Measurements from ENCODE around the gene WFDC6.
"Not testable (repeated sequence)": the region's sequence is repeated elsewhere in the genome, so short reads cannot be mapped to it uniquely, and the experiment has no call there.

The WFDC6 gene

DNA sequence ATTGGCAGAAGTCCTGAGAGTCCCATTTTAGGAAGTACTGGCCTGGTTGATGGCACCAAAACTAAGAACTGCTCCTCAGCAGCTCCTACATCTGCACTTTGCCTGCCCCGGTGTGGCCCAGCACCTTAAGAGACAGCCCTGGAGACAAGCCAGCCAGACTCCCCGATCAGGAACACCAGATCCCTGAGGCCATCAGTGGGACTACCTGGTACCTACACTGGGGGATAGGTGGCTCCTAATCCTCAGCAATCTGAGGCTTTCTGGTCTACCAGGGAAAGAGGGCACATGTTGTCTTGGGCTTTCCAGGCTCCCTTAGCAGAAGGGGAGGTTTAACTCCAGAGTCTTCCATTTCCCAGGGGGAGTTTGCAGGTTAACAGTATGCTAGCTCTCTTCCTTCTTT, at the start of gene WFDC6:
TSS of gene WFDC6 (minus strand) at position 101 of the 400 bp plus-strand sequence. CDS start at position 26, 75 bp downstream.
- no peak for DNase-seq (ENCODE audit: low read depth)

DNA sequence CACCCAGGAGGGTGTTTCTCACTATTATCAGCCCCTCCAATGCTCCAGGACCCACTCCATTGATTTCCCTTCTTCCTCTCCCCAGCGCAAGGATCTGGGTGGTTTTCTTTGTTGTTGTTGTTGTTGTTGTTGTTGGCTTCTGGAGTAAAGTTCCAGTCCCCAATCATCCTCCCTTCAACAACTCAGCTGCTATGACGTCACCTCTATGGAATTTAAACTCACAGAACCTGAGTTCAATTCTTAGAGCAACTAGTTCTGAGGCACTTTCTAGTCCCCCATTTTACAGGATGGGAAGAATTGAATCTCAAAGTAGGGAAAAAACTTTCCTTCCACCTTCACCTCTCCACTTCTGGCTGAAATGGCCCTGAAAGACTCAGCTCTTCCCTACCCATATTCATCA, 49.5 kb upstream of the WFDC6 start:
- DNase-seq (ENCODE audit: low read depth), result no peak

DNA sequence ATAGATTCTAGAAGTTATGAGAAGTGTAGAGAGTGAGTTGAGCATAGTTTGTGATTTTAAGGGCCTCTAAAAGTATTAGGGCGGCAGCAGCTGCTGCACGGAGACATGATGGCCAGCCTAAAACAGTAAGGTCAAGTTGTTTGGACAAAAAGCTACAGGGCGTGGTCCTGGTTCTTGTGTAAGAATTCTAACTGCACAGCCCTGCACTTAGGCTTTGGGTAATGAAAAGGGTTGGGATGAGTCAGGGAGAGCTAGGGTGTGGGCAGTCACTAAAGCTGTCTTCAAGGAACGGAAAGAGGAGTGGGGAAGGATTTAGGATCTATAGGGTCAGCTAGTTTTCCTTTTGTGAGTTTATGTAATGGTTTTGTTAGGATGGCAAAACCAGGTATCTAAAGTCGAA, 46.7 kb upstream of the WFDC6 start:
- not testable (repeated sequence) for DNase-seq (ENCODE audit: low read depth)

- not testable (repeated sequence) for DNase-seq (ENCODE audit: low read depth)
Observed at GRCh38 chr20:45584294-45584693, 45.0 kb upstream of the WFDC6 start.

DNA sequence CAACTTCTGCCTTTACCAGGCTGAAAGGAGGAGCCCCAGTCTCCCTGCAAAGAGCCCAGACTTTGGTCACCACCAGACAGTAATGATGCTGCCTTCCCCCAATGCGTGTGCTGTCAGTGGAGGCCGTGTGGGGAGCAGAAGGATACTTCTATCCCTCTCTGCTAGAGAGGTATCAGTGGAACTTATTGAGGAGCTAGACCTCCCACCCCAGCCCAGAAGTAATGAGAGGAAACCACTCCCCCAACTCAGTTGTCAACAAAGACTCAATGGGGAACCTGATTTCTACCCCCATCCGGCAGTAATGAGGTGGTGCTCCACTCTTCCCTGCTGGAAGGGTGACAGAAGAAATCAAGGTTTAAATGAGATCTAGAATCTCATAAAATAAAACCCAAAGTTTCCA, 44.2 kb upstream of the WFDC6 start:
- DNase-seq (ENCODE audit: low read depth), result no peak

- no peak for DNase-seq (ENCODE audit: low read depth)
Observed at GRCh38 chr20:45581702-45582101, 42.4 kb upstream of the WFDC6 start.

DNA sequence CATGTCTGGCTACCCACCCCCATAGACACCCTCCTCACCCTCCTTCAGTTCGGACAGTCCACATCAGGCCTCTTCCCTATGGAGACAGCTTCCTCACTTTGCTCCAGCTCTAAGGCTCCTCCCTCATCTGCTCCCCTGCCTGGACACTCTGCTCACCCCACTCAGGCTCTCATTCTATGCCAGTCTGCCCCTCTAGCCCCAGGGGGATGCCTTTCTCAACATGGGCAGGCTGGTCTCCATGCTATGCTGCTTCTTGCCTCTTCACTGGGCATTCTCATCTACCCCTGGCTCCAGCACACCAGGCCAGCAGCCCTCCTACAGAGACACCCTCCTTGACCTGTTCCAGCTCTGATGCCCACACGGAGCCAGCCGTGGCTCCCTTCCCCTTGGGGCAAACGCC, 39.9 kb upstream of the WFDC6 start, which contains the start of gene WFDC8:
TSS of gene WFDC8 (minus strand) at position 101 of the 400 bp plus-strand sequence. CDS start at position 64, 37 bp downstream.
- no peak for DNase-seq (ENCODE audit: low read depth)

DNA sequence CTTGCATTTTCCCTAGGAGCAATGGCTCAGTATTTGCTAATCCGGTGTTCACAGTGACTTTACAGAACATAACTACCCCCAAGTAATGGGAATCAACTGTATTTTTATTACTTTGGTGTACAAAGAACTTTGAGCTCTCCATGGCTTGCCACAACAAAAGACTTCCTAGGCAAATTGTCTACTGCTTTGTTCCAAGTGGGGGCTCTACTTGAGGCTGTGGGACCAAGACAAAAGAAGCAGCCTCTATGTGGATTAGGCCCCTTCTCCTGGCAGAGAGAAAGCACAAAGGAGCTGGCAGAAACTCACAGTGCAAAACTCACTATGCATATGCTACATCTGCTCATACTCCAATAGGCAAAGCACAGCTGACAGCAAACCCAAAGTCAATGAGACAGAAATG, 38.9 kb upstream of the WFDC6 start:
- DNase-seq (ENCODE audit: low read depth), result no peak

DNA sequence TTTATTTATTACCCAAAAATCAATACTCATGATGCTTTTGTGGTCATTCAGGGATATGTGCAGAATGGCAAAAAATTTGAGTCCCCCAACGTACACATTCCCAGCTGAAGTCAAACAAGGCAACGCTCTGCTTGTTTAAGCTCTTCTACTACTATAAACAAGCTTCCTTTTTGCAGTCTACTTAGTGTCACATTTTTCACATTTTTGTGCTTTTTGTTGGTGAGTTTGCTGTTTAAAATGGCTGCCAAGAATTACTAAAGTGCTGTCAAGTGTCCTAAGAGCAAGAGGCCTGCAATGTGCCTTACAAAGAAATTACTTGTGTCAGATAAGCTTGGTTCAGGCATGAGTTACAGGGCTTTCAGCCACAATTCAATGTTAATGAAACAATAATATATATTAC, 37.7 kb upstream of the WFDC6 start:
- no peak for DNase-seq (ENCODE audit: low read depth)

GRCh38 chr20:45575931-45576330, 36.6 kb upstream of the WFDC6 start:
- no peak for DNase-seq (ENCODE audit: low read depth)

GRCh38 chr20:45569650-45570049, 30.4 kb upstream of the WFDC6 start:
- not testable (repeated sequence) for DNase-seq (ENCODE audit: low read depth)

DNA sequence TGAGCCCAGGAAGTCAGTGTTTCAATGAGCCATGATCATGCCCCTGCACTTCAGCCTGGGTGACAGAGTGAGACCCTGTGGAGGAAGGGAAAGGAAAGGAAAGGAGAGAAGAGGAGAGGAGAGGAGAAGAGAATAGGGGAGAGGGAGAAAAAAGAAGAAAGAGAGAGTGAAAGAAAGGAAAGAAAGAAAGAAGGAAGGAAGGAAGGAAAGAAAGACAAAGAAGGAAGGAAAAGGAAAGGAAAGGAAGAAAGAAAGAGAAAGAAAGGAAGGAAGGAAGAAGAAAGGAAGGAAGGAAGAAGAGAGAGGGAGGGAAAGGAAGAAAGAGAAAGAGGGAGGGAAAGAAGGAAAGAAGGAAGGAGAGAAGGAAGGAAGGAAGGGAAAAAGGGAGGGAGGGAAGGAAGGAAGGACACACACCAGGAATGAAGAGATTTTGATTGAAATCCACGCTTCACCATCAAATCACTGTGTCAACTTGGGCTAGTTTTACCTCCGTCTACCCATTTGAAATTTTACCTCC, 25.5 kb upstream of the WFDC6 start:
- DNase-seq (ENCODE audit: low read depth), result no peak

DNA sequence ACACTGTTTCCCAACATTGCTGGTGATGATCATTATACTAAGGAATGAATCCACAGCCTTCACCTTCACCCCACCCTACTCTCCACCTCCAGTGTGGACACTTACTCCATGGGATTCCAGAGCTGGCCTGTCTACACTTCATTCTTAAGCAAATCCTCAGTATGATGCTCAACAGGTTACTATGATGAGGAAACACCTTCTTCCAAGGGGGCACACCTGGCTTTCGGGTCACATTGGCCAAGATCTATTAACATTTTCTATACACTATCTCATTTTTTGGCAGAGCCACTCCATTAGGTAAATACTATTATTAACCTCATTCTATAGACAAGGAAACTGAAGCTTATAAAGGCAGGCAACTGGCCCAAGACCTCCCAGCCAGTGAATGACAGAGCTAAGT, 15.9 kb upstream of the WFDC6 start:
- DNase-seq (ENCODE audit: low read depth), result no peak

DNA sequence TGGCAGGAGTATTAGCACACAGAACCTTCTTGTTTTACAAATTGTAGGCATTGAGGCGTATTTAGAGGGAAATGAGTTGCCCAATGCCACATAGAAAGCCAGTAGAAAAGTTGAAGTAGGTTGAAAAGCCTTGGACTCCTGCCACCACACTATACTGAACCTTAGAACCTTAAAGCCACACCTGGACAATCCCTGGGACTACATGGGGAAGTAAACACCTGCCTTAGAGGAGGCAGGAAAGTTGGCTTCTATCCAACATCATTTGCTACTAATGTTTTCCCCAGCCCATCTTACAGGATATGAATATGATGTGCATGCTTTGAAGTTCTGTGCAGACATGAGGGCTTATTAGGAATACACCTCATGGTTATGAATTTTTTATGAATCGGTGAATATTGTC, 13.2 kb upstream of the WFDC6 start:
- DNase-seq (ENCODE audit: low read depth), result no peak

GRCh38 chr20:45550765-45551164, 11.5 kb upstream of the WFDC6 start:
- DNase-seq (ENCODE audit: low read depth), result no peak

GRCh38 chr20:45548410-45548809, 9.1 kb upstream of the WFDC6 start:
- no peak for DNase-seq (ENCODE audit: low read depth)

DNA sequence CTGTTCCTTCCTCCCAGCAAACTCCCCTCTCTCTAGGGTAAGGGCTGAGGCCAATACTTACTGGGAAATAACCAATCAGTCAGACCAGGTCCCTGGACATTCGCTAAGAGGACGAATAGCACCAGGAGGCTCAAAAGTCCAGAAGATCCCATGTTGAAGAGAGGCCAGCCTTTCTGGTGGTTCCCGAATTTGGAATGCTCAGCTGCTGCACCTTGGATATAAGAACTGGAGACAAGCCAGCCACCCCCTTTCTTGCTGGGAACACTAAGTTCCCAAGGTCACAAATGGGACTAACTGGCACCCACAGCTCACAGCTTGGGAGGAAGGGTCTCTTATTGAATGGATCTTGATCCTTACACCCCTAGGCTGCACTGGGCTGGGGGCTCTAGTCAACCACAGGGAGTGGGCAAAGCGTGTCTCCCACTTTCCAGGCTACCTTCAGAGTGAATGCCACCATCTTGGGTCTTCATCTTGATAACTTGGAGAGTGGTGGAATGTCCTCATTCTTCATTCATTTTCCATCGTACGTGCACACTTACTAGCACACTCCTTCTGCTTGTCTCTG, 8.0 kb upstream of the WFDC6 start, which contains the start of gene EPPIN:
TSS of gene EPPIN (minus strand) at position 196 of the 565 bp plus-strand sequence. CDS start at position 152, 44 bp downstream.
- no peak for DNase-seq (ENCODE audit: low read depth)

- DNase-seq (ENCODE audit: low read depth), result no peak
Observed at GRCh38 chr20:45545754-45546453, 6.6 kb upstream of the WFDC6 start.

- no peak for DNase-seq (ENCODE audit: low read depth)
Observed at GRCh38 chr20:45545351-45545750, 6.1 kb upstream of the WFDC6 start.

DNA sequence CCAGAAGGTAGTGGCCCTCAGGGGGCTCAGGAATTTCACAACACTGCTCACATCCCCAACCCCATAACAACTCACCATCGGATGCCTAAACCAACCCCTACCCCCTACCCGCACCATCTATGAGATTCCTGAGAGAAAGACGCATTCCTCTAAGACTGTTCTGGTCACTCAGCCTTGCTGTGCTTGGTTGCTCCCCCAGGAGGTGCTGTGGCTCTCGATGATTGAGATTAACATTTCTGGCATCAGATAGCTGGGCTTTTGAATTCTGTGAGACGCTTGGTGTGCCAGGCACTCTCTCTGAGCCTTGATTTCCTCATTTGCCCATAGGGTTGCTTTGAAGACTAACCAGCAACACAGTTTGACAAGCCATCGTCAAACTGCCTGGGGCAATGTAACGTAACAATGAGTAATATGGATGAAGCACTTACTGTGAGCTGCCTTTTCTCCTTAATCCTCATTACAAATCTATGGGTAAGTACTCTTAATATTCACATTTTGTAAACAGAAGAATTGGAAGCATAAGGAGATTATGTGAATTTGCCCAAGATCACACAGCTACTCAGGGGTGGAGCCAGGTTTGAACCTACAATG, 978 bp downstream of the WFDC6 start:
- no peak for DNase-seq (ENCODE audit: low read depth)

GRCh38 chr20:45527294-45527693, 12.0 kb downstream of the WFDC6 start:
- DNase-seq (ENCODE audit: low read depth), result no peak

DNA sequence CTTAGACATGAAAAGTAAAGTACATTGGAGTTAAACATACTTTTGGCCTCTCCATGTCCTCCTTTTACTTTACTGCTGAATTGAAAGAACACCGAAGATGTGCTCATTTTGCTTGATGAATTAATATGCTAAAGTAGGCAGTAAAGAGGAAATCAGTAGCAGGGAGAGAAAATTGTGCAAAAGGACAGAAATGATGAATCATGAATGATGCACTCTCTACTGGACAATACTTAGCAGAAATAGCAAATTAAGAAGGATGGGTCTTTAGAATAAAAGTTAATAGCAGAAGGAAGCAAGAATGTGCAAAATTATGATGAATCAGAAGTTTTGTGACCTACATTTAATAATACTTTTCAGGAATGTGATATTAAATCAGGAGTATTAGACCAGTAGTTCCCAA, 15.5 kb downstream of the WFDC6 start:
- no peak for DNase-seq (ENCODE audit: low read depth)

- no peak for DNase-seq (ENCODE audit: low read depth)
Observed at GRCh38 chr20:45518282-45518681, 21.0 kb downstream of the WFDC6 start.

Data from activated T-cell treated with anti-CD3 and anti-CD28 coated beads for 1 hour (primary cell).